Activated naive CD4-positive, alpha-beta T cell (primary cell): Measurements from ENCODE around the gene PLCXD3.
"Not testable (repeated sequence)": the region's sequence is repeated elsewhere in the genome, so short reads cannot be mapped to it uniquely, and the experiment has no call there.

Source experiments
- DNase-seq, 4 experiments: peaks; one replicate each; lab custom pipeline; 2025; lab: John Stamatoyannopoulos, UW

PLCXD3 gene

DNA sequence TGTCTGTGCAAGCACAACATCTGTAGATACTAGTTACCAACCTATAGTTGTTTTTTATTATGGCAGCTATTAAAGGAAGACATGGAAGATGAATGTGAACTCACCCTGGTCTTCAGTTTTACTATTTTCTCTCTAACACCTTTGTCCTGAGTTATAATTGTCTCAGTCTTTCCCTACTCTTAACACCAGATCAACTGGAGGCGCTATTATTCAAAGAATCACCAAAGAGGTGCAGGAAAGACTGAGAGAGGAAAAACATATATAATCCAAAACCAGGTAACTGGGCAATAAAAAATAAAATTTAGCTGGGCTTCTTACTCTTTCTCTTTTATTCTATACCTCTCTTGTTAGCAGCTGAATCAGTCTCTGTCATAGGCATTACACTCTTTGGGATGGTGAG is 162.8 kb downstream of the PLCXD3 start:
- DNase-seq = no peak

DNA sequence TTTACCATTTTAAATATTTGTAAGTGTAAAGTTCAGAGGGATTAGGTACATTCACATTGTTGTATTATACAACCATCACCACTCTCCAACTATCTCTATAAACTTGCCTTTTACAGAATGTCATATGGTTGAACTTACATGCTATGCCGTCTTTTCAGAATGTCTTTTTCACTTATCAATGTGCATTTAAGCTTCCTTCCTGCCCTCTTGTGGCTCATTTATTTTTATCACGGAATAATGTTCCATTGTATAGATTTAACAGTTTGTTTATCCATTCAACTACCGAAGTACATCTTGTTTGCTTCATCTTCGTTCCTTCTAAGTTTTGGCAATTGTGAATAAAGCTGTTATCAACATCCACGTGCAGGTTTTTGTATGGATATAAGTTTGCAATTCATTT is 163.8 kb downstream of the PLCXD3 start:
- no peak for DNase-seq

DNA sequence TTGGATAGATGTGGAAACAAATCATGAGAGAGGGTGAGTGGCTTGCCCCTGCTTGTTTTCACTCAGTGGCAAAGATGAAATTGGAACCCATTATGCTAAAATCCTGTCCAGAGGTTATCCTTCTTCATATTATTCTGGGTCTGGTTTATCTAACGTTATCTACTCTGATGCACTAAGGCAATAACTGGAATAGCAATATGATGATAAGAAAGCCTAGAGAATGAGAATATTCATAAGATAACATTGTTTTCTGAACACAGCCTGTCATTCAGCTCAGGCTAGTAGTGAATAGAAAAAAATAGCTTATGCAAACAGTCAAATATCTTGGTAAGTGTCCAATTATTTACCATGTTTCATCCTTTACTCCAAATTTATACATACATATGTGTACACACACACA is 165.1 kb downstream of the PLCXD3 start:
- no peak for DNase-seq

DNA sequence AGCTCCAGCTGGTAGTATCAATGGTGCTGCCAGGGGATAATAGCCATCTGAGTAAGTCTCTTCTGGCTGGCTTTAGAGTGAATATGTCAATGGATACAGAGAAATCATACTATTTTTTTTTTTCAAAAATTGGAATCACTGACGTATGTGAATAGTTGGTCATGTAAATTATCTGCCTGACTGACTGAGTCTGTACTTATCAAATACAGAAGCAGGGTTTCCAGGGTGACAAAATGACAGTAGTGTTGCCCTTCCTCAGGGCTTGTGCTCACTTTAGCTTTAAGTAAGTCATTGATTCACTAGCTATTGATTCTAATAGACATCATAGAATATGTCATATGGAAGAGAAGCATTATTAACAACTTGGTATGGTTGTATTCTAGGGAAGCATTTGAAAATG is 171.1 kb downstream of the PLCXD3 start:
- DNase-seq = no peak

DNA sequence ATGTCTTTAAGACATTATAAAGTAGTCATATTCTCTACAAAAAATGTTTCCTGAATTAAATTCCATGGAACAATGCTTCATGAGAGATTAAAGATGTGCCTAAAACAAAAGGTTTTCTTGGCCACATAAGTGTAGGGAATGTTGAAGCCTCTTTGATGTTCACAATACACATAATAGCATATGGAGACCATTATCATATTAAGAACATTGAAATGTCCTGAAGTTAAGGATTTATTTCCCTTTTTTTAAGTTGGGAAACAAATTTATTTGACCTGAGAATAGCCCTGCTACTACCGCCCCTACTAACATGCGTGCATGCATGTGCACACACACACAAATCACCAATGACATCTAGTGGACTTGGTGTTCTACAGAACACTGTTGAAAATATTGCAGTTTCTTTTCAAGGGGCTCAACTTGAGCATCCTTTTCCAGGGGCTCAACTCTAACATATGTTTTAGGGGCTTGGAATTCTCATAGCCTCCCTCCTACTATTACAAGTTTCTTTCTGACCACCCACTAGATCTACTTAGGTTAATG is 172.2 kb downstream of the PLCXD3 start:
- DNase-seq = no peak

DNA sequence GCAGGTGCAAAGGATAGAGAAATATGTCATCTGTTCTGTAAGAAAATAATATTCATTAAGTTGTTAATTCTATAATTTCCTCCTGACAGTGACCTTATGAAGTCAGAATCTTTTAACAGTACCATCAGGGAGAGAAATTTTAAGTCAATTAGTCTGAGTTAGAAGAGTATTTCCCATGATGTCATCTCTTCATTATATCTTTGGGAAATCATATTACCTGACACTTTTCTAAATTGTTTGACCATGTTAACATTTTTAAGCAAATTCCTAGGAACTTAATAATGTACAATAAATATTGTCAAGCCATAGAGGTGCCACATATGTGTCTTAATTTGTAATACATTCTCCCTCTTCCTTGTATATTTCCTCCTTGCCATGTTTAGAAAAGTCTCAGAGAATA is 172.7 kb downstream of the PLCXD3 start:
- DNase-seq = no peak

DNA sequence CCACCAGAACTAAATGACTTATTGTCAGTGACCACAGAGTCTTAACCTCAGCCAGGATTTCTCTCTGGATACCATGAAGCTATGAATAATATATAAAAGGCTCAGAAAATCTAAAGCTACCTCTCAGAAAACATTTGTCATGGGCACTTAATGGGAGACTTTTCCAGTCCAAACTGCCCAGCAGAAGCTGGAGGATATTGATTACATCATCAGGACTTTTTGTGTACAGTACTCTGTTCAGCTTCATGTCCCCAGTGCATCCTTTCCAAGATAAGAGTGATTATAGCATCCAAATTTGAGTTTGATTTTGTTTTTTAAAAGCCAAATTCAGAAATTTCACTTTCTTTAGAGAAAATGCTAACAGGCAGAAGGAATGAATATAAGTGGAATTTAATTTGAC is 173.2 kb downstream of the PLCXD3 start:
- no peak for DNase-seq

DNA sequence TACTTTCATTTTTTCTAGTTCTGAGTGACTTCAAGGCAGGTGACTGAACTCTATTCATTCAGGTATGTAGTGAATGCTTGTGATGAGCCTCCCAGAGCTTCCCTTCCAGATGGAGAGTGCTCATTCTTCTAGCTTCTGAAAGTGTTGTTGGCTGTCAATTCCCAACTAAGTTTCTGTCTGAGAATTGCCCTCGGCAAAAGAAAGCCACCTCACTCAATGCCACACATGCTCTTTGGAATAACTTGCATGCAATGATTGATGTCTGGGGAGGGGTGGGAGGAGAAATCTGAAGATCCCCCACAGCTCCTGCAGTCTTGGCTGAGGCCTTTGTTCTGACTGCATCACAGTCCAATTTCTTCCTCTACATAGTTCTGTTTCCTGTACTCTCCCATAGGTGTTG is 173.9 kb downstream of the PLCXD3 start:
- no peak for DNase-seq

DNA sequence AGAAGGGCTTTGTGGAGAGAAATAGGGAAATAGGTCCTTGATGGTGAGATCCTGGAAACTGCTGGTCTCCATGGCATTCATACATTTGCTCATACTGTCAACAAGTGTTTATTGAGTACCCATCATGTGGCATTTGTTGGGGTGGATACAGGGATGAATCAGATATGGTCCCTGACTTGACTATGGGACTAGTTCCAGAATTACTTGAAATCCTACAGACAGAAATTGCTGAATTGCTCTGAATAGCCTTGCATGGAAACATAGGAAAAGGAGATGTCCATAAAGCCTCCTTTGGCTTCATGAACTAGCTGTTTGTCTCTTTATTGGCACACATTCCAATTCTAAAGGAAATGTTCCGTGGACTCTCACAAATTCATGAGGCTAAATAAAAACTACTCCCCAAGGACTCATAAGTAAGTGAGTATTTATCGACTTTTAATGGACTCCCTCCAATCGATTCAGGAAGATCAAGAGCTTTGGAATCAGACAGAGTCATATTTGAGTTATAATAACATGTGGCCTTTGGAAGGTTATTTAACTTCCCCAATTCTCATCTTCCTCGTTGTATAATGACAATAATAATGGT is 174.7 kb downstream of the PLCXD3 start:
- no peak for DNase-seq

DNA sequence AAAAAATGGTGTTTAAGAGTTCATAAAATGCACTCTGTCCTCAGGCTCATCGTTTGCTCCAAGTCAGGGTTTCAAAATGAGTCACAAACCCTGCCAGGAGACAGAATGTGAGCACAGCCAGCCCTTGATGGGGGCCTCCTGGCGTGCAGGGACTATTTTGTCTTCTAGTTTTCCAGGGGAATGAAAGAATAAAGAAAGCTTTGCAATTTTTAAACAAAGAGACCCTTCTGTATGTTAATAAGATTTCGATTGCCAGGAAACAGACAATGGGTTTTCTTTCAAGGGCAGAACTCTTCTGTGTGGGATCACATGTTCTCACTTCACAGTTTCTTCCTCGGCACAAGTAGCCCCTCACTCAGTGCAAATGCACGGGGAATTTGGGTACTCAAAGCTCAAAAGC is 175.6 kb downstream of the PLCXD3 start:
- no peak for DNase-seq

DNA sequence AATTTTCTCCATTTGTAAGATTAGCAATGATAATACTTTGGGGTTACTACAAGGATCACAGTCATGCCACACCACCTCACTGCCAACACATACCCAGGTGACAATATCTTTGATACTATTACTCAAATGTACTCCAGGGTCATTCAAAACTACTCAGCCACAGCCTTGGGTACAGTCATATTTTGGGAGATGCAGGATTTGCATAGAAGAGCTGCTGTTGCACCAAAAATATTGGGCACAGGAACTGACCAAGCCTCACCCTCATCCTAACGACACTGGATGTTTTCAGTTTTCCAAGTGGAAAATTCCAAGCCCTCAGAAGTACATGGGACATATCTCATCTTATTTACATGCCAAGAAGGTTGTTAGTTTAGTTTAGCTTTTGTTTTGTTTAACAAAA is 176.2 kb downstream of the PLCXD3 start:
- no peak for DNase-seq

DNA sequence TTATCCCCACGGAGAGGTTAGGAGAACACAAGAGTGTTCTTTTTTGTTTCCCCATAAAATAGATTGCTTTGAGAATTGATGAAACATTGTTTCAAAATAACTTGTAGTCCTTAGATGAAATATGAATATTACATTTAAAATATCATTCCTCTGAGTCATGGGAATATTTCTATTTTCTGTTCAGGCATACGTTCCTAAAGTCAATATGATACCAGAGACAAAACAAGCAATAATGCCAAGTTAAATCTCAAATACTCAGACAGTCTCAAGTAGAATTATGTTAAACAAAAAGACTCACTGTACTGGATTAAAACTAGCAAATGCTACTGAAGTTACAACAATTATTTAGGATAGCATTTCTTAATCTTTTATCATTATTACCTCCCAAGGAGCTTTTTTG is 185.3 kb downstream of the PLCXD3 start:
- DNase-seq = no peak

DNA sequence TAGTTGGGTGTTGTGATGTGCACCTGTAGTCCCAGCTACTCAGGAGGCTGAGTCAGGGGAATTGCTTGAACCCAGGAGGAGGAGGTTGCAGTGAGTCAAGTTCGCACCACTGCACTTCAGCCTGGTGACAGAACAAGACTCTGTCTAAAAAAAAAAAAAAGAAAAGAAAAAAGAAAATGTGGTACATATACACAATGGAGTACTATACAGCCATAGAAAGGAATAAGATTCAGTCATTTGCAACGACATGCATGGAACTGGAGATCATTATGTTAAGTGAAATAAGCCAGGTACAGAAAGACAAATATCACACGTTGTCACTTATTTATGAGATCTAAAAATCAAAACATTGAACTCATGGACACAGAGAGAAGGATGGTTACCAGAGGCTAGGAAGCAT is 187.6 kb downstream of the PLCXD3 start:
- DNase-seq = not testable (repeated sequence)

DNA sequence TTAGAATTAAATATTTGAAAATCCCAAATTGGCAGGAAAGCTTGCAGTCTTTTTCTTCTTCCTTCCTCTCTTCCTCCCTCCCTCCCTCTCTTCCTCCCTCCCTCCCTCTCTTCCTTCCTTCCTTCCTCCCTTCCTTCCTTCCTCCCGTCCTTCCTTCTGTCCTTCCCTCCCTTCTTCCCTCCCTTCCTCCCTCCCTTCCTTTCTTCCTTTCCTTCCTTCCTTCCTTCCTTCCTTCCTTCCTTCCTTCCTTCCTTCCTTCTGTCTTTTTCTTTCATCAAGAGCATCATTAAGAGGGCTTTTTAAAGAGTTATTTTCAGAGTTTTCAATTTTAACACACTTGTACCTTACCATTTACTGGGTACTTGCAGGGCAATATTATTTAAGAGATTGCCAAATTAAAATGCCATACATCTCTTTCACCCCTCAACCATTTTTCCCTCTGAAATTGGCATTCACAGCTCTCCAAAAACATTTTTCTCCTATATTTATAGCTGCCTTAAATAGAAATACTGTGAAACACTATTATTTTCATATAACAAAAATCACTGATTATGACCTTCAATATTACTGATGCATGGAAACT is 197.8 kb downstream of the PLCXD3 start:
- DNase-seq = no peak

DNA sequence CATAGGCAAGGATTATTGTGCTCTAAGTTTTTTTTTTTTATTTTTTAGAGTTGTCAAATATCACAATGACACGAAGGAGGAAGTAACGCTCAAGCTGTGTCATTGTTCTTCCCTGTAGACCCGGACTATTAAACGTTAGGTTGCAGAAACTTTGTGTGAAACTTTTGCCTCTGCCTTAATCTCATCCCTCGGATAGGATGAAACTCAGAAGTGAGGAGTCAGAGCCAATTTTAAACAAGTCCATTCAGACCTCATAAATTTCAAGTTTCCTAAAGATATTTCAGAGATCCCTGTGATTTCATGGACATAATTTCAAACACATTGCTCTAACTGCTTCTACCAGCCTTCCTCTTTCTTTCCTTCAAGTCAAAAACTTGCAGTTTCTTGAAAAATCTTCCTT is 198.3 kb downstream of the PLCXD3 start:
- no peak for DNase-seq

DNA sequence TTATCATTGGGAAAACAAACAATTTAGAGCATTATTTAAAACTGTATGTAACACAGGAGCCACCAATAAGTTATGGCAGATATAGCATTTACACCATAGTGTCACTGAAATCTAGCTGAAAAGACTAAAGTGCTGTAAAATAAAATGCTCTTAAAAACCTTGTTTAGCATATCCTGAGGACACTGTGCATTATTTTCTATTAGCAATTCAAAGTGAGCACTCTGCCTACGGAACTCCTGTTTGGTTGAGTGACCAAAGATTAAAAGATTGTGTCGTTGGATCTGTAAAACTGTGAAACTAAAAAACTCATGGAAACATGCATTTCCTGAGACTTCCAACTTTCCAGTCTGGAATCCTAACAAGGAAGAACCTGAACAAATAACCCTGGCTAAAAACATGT is 201.1 kb downstream of the PLCXD3 start:
- DNase-seq = no peak

DNA sequence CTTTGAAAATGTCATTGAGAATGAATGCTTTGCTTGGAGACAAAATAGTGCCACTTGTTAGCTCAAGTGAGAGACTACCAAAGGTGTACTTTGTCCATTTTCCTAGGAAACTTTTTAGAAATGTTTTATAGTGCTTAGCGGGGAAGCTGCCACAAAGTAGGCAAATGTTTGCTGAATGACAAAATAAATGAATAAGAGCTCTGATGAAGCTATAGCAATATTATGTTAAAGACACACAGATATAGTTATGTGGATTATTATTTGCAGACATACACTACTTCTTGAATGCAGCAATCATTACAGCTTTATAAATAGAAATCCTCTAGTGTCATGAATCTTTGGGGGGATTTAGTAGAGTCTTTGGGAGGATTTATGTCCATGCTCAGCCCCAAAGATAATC is 204.4 kb downstream of the PLCXD3 start:
- DNase-seq = no peak

DNA sequence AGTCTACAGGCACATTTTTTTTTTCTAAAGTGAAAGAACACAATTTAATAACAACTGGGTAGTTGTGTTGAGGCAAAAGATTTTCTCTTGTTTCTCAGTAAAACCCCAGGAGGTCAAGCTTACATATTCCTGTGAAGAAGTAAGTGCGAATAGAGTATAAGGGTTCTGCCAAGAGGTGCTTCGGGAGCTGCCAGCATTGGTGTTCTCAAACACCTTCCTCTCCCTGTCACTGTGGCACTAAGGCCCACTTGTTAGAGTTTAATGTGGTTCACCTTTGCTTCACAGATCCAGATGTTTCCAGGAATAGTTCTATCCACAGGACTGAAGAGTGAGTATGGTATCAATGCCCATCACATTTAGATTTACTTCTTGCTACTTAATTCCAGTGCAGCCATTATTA is 205.3 kb downstream of the PLCXD3 start:
- no peak for DNase-seq

DNA sequence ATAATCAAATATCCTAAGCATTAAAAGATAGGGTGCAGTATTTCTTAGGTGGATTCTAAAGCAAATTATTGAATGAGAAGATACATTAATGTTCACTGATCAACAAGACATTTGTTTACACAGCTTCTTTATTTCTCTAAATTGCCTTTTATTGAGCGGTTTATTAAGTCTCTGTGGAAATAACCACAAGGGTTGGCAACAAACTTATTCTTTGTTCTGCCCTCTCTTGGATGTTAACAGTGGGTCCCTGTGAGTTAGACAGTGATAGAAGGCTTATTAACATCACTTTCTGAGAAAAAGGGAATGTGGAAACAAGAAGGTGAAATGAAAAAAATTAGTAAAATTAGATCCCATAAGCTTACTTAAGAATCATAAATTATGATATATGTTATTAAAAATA is 214.3 kb downstream of the PLCXD3 start:
- no peak for DNase-seq

DNA sequence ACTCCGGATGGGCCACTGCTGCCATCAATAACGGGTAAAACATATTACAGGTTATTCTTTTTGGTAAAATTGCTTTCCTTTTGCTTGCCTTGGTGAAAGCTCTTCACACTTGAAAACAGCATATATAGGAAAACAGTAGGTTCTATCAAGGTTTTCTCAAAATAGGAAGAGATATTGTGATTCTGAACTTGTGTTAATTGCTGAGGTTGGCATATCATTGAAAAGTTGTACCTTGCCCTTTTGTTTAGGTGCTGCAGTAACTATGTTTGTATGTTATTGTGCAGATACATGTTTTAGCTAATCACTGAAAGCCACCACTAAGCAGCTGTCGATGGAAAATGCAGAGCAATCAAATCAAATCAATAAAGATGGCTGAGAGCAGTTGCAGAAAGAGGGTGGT is 219.1 kb downstream of the PLCXD3 start:
- DNase-seq = no peak

DNA sequence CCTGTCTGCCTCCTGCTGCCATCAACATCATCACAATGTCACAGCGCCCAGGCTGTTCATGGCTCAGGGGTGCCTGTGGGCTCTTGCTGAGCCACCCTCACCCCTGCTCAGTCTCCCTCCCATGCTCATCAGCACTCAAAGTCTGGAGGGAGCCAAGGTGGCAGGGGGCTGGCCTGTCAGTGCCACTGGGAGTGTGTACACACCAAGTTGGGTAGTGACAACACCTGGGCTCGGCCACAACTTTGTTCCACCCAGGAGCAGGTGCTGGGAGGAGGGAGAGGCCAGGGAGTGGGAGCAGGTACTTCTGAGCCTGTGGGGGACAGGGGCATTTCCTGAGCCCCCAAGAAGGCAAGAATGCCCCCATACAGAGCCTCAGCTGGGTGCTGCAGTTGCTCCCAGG is 219.6 kb downstream of the PLCXD3 start:
- no peak for DNase-seq

DNA sequence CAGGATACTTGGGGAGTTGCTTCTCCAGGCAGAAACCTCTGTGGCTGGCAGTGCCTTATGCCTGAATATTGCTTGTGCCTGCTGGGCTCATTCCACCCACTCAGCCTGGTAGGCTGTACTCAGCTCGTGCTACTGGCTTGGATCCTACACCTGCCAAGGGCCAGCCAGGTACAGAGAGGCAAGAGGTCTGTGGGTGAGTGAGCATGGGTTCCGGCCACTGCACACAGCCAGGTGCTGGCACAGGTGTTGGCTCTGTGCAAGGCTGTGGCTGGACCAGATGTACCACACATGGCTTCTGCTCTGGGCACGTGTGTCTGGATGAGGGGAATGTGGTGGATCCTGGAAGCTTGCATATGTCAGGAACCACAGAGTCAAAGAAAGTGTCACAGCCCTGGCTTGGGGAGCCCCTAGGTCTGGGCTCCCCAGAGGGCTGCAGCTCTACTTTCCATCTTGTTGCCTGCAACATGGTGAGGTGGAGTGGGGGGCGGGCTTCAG is 220.4 kb downstream of the PLCXD3 start:
- DNase-seq = no peak

DNA sequence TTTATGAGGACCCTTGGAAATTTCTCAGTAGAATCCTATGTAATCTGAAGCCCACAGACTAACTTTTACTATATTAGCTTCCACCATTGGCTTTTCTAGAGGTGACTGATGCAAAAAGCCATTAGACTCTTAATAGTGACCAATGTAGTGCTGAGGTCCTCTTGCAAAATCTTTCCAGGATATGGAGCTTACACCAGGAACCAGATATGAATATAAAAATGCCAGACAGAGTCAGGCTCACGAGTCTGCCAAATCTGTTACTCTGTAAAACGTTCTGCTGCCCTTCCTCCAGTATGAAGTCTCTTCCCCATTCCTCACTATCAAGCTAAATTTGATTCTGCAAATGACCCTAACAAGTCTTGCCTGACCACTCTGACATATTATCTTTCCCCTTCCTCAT is 223.7 kb downstream of the PLCXD3 start:
- no peak for DNase-seq

DNA sequence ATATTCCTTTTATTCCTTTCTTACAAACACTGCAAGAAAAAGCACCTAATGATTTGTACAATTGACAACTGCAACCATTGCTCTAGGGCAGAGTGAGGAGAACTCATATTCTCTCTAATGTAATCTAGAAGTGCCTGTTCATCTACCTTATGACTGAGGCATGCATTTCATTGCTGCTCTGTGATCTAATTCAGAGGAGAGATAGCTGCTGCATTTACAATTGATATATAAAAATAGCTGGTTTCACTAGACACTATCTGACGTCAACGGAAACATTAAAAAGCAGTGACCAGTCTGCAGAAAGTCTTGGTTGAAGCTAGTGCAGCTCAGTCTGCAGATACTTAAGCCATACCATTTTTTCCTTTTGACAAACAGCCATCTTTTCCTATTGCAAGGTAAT is 224.2 kb downstream of the PLCXD3 start:
- DNase-seq = no peak
